Psoas muscle (tissue), 8 donors: ENCODE data around the gene OARD1. TPM values are rescaled to one million over a fixed set of nuclear protein-coding genes. Genes with fewer than 3 reads are reported as not detected.
A peak's percentile ranks its signal among the peaks of the same experiment; 100 is the strongest.

Experiments
- ATAC-seq, 4 donors: fragments of 200-7000 bp; cut with Tn5 transposase; one replicate each; pipeline ENCODE4 v1.9.1; 2020; ENCODE audit warnings: moderate library complexity in 3 of 4, mild to moderate bottlenecking in 2 of 4
- DNase-seq, 2 donors: peaks; one replicate each; pipeline ENCODE4 v3.0.0-alpha.2; 2020
- H3K27ac ChIP-seq: fragments of 200-600 bp; one replicate; pipeline ENCODE4 v1.8.0; 2022
- H3K27me3 ChIP-seq, 3 donors: fragments of 200-600 bp in 1 of 3; one replicate each; pipeline versions ENCODE4 v1.6.1 to v1.8.0; 2013 to 2022; ENCODE audit warnings: low read length in 2 of 3, mild to moderate bottlenecking in 2 of 3, moderate library complexity in 1 of 3; ENCODE audit not compliant: insufficient read depth in 3 of 3
- H3K36me3 ChIP-seq, 2 donors: fragments of 200-600 bp in 1 of 2; one replicate each; pipeline versions ENCODE4 v1.6.1 to v1.8.0; 2013 to 2022; ENCODE audit warnings: low read depth in 1 of 2, mild to moderate bottlenecking in 1 of 2, moderate library complexity in 1 of 2; ENCODE audit not compliant: insufficient read depth in 1 of 2
- H3K4me1 ChIP-seq: fragments of 200-600 bp; one replicate; pipeline ENCODE4 v1.8.0; 2022
- H3K4me3 ChIP-seq: fragments of 200-600 bp; one replicate; pipeline ENCODE4 v1.8.0; 2022; ENCODE audit warnings: mild to moderate bottlenecking
- H3K9me3 ChIP-seq: fragments of 200-600 bp; one replicate; pipeline ENCODE4 v1.8.0; 2022
- CTCF ChIP-seq: fragments of 200-600 bp; IDR thresholded peaks from one replicate; pipeline ENCODE4 v1.8.0; 2022; ENCODE audit warnings: antibody characterized with exemption
- WGBS, 3 donors: extraction: QIAGEN DNeasy Blood & Tissue Kit; methylation state at CpG; one replicate each; pipeline versions ENCODE4 v1.1.6 to v1.1.7; 2013; 5-methylcytosine and 5-hydroxymethylcytosine counted together
- intact Hi-C, 2 donors: fragments of 100-400 bp; cut with DNase I; formaldehyde crosslinking; loops; one replicate each; pipeline versions ENCODE4 v1.11.0 to v1.14.2; 2022
- polyA plus RNA-seq, 3 donors: library from polyadenylated mRNA; stranded (reverse); fragments of 200-250 nt; gene quantifications; one replicate each; pipeline ENCODE4 v1.2.3, GENCODE V29; 2013
- total RNA-seq, 4 donors: library from RNA; stranded (reverse); fragmentation: NEBNext Ultra II Directional in 2 of 4; extraction: Animal tissue kit (Norgen Biotek cat#: 25700) in 2 of 4; gene quantifications; one replicate each; pipeline versions ENCODE4 v1.2.1 to v1.2.4, GENCODE V29; 2021 to 2023
- donor health status: healthy with polysubstance abuse.
- donor health status: DM: no; HTN: no; CAD: no; lungs with moderate emphysema.
- donor health status: Bipolar disorder and iron deficiency.
- donor health status: healthy.
- donor health status: DM: yes; HTN: yes; CAD: no.
- donor health status: DM: no; HTN: no; CAD: no.
- donor health status: DM: no; HTN: no; CAD: no.
- donor health status: DM: yes; HTN: yes; CAD: no.

The OARD1 gene
- total and polyA plus RNA-seq, 7 donors, result 13.5 to 74.6 (median 23.4) TPM

- no peaks in the 10 kb centered on the region for H3K36me3 ChIP-seq
- H3K27me3 ChIP-seq, result no peaks in the 10 kb centered on the region
- WGBS, 3 donors, result 45 to 66% (median 48%) methylated on average over 7 of the region's 7 CpGs
- H3K9me3 ChIP-seq, result no peaks in the 10 kb centered on the region
- no peak overlapping the region for H3K4me3 ChIP-seq
- intact Hi-C loops, result no loop called here
- H3K4me1 ChIP-seq, result peaks cover 28% of the 10 kb centered on the region
- DNase-seq, result no peak
- no peak for ATAC-seq
- H3K27ac ChIP-seq, result peak overlapping the region; percentile 99
- no peak for TF ChIP-seq CTCF
Observed at GRCh38 chr6:41049955-41050354, 22.2 kb downstream of the OARD1 start.

GRCh38 chr6:41049521-41049920 is 22.6 kb downstream of the OARD1 start:
- H3K4me3 ChIP-seq, result no peak overlapping the region
- no peaks in the 10 kb centered on the region for H3K27me3 ChIP-seq
- DNase-seq (no peak), ATAC-seq (peak; percentile 16 to 20 (median 18))
- peak overlapping the region; percentile 99 for H3K27ac ChIP-seq
- intact Hi-C loops, result no loop called here
- no peak for TF ChIP-seq CTCF
- H3K9me3 ChIP-seq, result no peaks in the 10 kb centered on the region
- H3K4me1 ChIP-seq, result peaks cover 28% of the 10 kb centered on the region
- 8 to 40% (median 30%) methylated on average over 1 of the region's 1 CpG for WGBS, 3 donors
- no peaks in the 10 kb centered on the region for H3K36me3 ChIP-seq

GRCh38 chr6:41047745-41048732 is 24.1 kb downstream of the OARD1 start:
- no peak for DNase-seq
- Histone ChIP-seq H3K4me1 (peaks cover 28% of the 10 kb centered on the region), H3K27me3 (no peaks in the 10 kb centered on the region), H3K9me3 (no peaks in the 10 kb centered on the region), H3K27ac (peak overlapping the region; percentile 99), H3K36me3 (no peaks in the 10 kb centered on the region), H3K4me3 (no peak overlapping the region)
- WGBS, 3 donors, result 42 to 55% (median 48%) methylated on average over 9 of the region's 9 CpGs
- ATAC-seq, result no peak
- TF ChIP-seq CTCF, result no peak
- intact Hi-C loops, result no loop called here

GRCh38 chr6:41047306-41047705 is 24.9 kb downstream of the OARD1 start:
- 98% methylated on average over 2 of the region's 2 CpGs for WGBS, 3 donors

More at GRCh38 chr6:41047306-41047705, 24.9 kb downstream of the OARD1 start:
- peaks cover 22% of the 10 kb centered on the region for H3K4me1 ChIP-seq
- no peak for TF ChIP-seq CTCF
- DNase-seq (no peak), ATAC-seq (no peak)
- intact Hi-C loops, result no loop called here
- H3K9me3 ChIP-seq, result no peaks in the 10 kb centered on the region
- H3K4me3 ChIP-seq, result no peak overlapping the region
- H3K36me3 ChIP-seq, result no peaks in the 10 kb centered on the region
- no peak overlapping the region for H3K27ac ChIP-seq
- H3K27me3 ChIP-seq, result no peaks in the 10 kb centered on the region
